Measurements from ENCODE around the gene DEFB116. TPM values are rescaled to one million over a fixed set of nuclear protein-coding genes. Genes with fewer than 3 reads are reported as not detected.

The DEFB116 gene
- not detected in 5 replicates for total RNA-seq (2022; extraction: Qiagen RNA extraction)

GRCh38 chr20:31308535-31309162, at the start of gene DEFB116:
TSS of gene DEFB116 (minus strand) at chr20:31308585. CDS start at chr20:31308585, 0 bp downstream.

GRCh38 chr20:31257364-31257763, 51.0 kb downstream of the DEFB116 start, which contains the start of gene DEFB115:
TSS of gene DEFB115 (plus strand) at chr20:31257664. CDS start at chr20:31257664, 0 bp downstream.

Other genes starting within 250 kb of the DEFB116 start
- gene DEFB115, start 50.9 kb downstream of the DEFB116 start, total RNA-seq (2022; extraction: Qiagen RNA extraction), result not detected in 5 replicates
- not detected in 5 replicates for gene DEFB118, start 60.0 kb upstream of the DEFB116 start, total RNA-seq (2022; extraction: Qiagen RNA extraction)
- gene DEFB119, start 82.0 kb upstream of the DEFB116 start, total RNA-seq (2022; extraction: Qiagen RNA extraction), result not detected in 5 replicates
- gene DEFB121, start 97.6 kb upstream of the DEFB116 start, total RNA-seq (2022; extraction: Qiagen RNA extraction), result not detected in 5 replicates
- not detected in 5 replicates for gene DEFB123, start 132.0 kb upstream of the DEFB116 start, total RNA-seq (2022; extraction: Qiagen RNA extraction)
- 0.38 to 1.1 TPM (median 0.76 TPM) in 3 of 5 replicates, not detected in the others for gene DEFB124, start 166.5 kb upstream of the DEFB116 start, total RNA-seq (2022; extraction: Qiagen RNA extraction)
- gene REM1, start 166.7 kb upstream of the DEFB116 start, total RNA-seq (2022; extraction: Qiagen RNA extraction), result 0.67 to 0.99 TPM (median 0.78 TPM) in 5 replicates
- gene HM13, start 205.9 kb upstream of the DEFB116 start, total RNA-seq (2022; extraction: Qiagen RNA extraction), result 201 to 262 TPM (median 242 TPM) in 5 replicates